ENCODE data around the gene RGS12.

DNA sequence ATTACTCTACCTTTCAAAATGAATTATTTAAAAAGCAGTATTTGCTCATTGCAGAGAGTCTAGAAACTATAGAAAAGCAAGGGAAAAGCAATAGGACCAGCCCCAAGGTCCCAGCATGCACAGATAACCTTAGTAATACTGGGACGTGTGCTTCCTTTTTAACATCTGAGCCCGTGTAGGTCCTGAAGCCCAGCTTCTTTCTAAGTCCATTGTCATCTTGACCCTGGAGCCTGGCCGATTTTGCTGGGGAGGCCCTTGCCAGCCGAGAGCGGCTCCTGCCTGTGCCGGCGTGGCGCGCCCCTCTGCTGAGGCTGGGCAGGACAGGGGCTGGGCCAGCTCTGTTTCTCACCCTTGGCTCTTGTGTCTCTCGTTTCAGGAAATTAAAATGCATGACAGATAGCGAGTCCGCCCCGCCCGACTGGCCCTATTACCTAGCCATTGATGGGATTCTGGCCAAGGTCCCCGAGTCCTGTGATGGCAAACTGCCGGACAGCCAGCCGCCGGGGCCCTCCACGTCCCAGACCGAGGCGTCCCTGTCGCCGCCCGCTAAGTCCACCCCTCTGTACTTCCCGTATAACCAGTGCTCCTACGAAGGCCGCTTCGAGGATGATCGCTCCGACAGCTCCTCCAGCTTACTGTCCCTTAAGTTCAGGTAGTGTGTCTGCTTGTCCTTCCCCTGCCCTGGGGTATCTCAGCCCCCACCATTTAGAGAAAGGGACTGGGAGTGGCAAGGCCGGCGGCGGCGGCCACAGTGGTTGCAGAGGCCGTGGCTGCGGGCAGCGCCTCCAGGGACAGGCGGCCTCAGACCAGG lies 39.8 kb upstream of the RGS12 start:
- TF ChIP-seq, protein P1, sequence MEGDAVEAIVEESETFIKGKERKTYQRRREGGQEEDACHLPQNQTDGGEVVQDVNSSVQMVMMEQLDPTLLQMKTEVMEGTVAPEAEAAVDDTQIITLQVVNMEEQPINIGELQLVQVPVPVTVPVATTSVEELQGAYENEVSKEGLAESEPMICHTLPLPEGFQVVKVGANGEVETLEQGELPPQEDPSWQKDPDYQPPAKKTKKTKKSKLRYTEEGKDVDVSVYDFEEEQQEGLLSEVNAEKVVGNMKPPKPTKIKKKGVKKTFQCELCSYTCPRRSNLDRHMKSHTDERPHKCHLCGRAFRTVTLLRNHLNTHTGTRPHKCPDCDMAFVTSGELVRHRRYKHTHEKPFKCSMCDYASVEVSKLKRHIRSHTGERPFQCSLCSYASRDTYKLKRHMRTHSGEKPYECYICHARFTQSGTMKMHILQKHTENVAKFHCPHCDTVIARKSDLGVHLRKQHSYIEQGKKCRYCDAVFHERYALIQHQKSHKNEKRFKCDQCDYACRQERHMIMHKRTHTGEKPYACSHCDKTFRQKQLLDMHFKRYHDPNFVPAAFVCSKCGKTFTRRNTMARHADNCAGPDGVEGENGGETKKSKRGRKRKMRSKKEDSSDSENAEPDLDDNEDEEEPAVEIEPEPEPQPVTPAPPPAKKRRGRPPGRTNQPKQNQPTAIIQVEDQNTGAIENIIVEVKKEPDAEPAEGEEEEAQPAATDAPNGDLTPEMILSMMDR (IDR thresholded peaks at IDR 0.05; ENCODE audit: low read depth, low read length): no peak
- no peak for TF ChIP-seq EZH2phosphoT487 (IDR thresholded peaks at IDR 0.05; ENCODE audit: low read depth)
